Choroid plexus epithelial cell (primary cell): ENCODE measurements around the gene CCR2.

Experiments
- DNase-seq: peaks from one replicate; pipeline ENCODE4 v3.0.0-alpha.2; 2010; ENCODE audit warnings: low read depth
- H3K4me3 ChIP-seq: 2 replicates; pipeline ENCODE4 v1.5.1; 2011; ENCODE audit warnings: low read depth, mild to moderate bottlenecking, control low read depth, low read length, moderate library complexity
- TF ChIP-seq, protein P1 (sequence below): conservative IDR thresholded peaks from 2 replicates; pipeline ENCODE4 v1.5.1; 2011; ENCODE audit warnings: low read depth, mild to moderate bottlenecking, control low read depth, inconsistent platforms, low read length, moderate library complexity

The CCR2 gene

DNA sequence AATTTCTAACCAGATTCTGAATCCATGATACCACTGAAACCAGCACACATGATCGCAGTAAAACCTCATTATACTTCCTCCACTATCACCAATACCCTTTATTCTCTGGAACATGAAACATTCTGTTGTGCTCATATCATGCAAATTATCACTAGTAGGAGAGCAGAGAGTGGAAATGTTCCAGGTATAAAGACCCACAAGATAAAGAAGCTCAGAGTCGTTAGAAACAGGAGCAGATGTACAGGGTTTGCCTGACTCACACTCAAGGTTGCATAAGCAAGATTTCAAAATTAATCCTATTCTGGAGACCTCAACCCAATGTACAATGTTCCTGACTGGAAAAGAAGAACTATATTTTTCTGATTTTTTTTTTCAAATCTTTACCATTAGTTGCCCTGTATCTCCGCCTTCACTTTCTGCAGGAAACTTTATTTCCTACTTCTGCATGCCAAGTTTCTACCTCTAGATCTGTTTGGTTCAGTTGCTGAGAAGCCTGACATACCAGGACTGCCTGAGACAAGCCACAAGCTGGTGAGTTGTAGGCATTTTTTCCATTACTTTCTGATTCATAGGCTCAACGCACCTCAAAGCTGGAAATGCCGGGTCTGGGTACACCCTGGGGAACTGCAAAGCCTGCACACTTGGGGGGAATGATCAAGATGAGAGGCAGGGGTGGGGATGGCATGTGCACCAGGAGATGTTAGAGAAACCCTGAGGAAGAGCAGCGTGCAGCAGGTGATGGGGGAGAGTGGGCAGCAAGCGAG is at the start of gene CCR2:
CCR2 (plus strand) TSS at position 465 of the 764 bp plus-strand sequence. CDS start 3,417 bp downstream, outside the sequence.
- no peak within 1 kb of the TSS for H3K4me3 ChIP-seq
- TF ChIP-seq, protein P1, sequence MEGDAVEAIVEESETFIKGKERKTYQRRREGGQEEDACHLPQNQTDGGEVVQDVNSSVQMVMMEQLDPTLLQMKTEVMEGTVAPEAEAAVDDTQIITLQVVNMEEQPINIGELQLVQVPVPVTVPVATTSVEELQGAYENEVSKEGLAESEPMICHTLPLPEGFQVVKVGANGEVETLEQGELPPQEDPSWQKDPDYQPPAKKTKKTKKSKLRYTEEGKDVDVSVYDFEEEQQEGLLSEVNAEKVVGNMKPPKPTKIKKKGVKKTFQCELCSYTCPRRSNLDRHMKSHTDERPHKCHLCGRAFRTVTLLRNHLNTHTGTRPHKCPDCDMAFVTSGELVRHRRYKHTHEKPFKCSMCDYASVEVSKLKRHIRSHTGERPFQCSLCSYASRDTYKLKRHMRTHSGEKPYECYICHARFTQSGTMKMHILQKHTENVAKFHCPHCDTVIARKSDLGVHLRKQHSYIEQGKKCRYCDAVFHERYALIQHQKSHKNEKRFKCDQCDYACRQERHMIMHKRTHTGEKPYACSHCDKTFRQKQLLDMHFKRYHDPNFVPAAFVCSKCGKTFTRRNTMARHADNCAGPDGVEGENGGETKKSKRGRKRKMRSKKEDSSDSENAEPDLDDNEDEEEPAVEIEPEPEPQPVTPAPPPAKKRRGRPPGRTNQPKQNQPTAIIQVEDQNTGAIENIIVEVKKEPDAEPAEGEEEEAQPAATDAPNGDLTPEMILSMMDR = no peak

DNA sequence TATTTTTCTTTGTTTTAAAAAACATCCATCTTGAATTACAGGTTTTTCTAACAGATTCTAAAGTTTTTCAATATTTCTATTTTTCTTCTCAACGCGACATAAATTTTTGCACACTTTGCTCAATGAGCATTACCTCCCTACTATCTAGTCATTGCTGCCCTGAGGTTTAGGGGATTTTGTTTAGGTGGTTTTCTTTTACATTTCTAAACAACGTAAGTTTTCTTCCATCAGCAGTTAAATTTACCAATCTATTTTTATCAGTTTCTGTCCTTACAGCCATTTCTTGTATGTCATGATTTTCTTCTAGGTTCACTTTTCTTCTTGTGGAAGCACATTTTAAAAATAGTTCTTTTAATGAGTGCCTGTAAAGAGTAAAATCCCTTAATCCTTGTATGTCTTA is 49.2 kb upstream of the CCR2 start:
- TF ChIP-seq, protein P1 = no peak

More for the DNA sequence above, at the start of gene CCR2:
- no peak for DNase-seq

DNA sequence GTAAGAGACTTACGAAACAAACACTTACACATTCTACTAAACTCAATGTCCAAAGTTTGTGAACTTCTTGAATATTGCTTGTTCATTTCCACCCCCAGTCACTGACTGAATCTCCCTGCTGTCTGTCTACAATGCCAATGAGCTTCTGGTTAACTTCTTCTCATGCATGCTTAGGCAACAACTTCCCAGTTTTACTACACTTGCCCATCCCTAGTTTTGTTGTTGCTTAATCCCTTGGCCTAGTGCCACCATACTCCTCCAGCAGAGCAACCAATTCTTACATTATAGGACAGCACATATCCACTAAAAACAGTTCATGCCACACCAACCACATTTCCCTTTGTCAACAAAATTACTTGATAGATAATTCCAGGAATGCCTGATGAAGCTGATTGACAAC is 40.9 kb upstream of the CCR2 start:
- DNase-seq = peak; percentile 20

More for the DNA sequence above, 49.2 kb upstream of the CCR2 start:
- H3K4me3 ChIP-seq = no peak overlapping the region
- DNase-seq = no peak

DNA sequence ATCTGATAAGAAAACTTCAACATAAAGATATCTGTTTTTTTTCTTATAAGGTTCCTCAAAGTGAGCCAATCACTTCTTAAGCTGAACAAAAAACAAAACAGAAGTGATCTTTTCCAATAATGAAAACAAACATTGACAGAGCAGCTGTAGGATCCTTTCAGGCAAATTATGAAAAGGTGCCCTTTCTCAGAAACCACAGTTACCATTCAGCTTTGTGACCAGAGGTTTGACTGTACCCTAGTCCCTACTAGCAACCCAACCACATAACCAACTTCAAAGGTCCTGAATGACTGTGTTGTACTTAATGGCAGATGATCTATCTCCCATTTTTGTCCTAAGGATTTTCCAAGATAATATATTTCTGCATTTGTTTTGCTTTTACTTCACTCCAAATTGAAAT is 39.4 kb upstream of the CCR2 start:
- DNase-seq = no peak

More for the DNA sequence above, 40.9 kb upstream of the CCR2 start:
- no peak overlapping the region for H3K4me3 ChIP-seq
- TF ChIP-seq, protein P1 = no peak

DNA sequence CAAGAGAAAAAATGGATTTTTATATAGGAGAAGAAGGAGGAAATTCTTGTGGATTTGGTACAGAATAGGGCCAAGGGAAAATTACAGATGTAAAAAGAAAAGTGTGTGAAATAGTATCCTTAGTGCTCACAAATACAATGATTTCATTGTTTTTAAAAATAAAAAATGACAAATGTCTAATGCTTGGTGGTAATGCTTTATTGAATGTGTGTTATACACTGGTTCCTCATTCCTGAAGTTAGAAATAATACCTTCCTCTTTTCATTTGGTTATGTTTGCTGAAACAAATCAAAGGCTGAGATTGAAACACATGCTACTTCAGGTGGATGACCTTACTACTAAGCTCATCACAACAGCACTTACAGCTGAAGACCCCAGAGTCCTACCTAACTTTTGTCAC is 37.7 kb upstream of the CCR2 start:
- TF ChIP-seq, protein P1 = no peak
- H3K4me3 ChIP-seq = no peak overlapping the region
- DNase-seq = no peak

More for the DNA sequence above, 39.4 kb upstream of the CCR2 start:
- H3K4me3 ChIP-seq = no peak overlapping the region
- TF ChIP-seq, protein P1 = no peak

DNA sequence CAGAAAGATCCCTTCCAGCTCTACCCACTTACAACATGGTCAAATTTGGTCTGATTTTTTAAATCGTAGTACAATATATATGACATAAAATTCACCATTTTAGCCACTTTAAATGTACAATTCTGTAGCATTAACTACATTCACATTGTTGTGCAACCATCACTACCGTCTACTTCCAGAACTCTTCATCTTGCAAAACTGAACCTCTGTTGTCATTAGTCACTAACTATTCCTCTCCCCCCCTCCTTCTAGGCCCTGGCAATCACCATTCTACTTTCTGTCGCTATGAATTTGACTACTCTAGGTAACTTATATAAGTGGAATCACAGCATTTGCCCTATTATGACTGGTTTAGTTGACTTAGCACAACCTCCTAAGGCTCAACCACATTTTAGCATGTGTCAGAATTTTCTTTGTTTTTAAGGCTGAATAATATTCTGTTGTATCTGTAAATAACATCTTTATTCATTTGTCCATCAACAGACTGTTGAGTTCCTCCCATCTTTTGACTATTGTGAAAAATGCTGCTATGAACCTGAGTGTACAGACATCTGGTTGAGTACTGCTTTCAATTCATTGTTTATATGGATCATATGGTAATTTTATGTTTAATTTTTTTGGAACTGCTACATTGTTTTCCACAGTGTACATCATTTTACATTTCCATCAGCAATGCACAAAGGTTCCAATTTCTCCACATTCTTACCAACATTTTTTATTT is 35.5 kb upstream of the CCR2 start:
- H3K4me3 ChIP-seq = no peak overlapping the region
- TF ChIP-seq, protein P1 = no peak
- DNase-seq = no peak
